ENCODE data around the gene SLC22A4. TPM values are rescaled to one million over a fixed set of nuclear protein-coding genes. Genes with fewer than 3 reads are reported as not detected.

The SLC22A4 gene
- polyA plus RNA-seq, 1 experiment: 19.3 TPM

DNA sequence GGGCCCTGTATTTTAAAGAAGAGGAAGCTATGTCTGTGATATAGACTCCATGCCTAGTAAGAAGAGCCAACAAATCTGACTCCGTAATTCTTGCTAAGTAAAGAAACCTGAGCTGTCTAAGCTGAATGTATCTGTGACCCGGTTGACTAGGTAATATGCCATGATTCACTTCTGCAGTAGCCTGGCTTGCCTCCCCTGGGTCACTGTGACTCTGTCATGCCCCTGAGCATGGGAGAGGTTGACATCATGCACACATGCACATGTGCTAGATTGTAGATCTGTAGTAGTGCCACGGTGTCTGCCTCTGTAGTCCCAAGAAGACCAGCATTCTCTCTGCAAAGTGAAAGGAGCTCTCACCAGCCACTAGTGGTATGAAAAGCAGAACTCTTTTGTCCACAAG, 84.4 kb downstream of the SLC22A4 start:
- DNase-seq (ENCODE audit: low read depth): no peak
- Histone ChIP-seq H3K27me3 (ENCODE audit: control insufficient read depth, insufficient read depth, low read length) (no peaks in the 10 kb centered on the region), H3K4me3 (ENCODE audit: low read depth, low read length) (no peak overlapping the region), H3K36me3 (ENCODE audit: control insufficient read depth, insufficient read depth, low read length) (0 out of 2 replicates have a peak, but pooled peaks cover 1% of the 10 kb centered on the region)
- ChIA-PET POLR2A (no interaction called here), CTCF (interaction anchor here (0.8 to 1.3 kb wide), 5 partner anchors 8 to 198 kb away, joined by 3 to 7 read pairs (median 3); no protein-coding TSS in a partner anchor)
- TF ChIP-seq, protein P1, sequence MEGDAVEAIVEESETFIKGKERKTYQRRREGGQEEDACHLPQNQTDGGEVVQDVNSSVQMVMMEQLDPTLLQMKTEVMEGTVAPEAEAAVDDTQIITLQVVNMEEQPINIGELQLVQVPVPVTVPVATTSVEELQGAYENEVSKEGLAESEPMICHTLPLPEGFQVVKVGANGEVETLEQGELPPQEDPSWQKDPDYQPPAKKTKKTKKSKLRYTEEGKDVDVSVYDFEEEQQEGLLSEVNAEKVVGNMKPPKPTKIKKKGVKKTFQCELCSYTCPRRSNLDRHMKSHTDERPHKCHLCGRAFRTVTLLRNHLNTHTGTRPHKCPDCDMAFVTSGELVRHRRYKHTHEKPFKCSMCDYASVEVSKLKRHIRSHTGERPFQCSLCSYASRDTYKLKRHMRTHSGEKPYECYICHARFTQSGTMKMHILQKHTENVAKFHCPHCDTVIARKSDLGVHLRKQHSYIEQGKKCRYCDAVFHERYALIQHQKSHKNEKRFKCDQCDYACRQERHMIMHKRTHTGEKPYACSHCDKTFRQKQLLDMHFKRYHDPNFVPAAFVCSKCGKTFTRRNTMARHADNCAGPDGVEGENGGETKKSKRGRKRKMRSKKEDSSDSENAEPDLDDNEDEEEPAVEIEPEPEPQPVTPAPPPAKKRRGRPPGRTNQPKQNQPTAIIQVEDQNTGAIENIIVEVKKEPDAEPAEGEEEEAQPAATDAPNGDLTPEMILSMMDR (IDR thresholded peaks at IDR 0.05; ENCODE audit: insufficient read depth, low read depth, low read length): no peak

DNA sequence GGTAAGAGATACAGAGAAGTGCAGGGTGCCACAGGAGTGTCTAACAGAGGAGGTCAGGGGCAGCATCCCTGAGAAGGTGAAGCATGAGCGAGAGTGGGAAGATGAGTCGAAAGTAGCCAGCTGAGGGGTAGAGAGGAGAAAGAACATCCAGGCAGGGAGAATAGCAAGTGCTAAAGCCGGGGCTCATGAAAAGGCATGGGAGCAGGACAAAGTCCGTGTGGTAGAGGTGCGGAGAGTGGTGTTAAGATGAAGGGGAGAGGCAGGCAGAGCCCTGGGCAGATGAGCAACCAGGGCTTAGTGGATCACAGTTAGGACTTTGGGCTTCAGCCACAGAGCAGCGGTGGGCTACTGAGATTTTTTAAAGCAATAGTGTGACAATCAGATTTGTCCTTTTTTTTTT, 85.9 kb downstream of the SLC22A4 start:
- H3K36me3 ChIP-seq (ENCODE audit: control insufficient read depth, insufficient read depth, low read length): peaks cover 8% of the 10 kb centered on the region
- H3K27me3 ChIP-seq (ENCODE audit: control insufficient read depth, insufficient read depth, low read length): no peaks in the 10 kb centered on the region
- DNase-seq (ENCODE audit: low read depth): no peak
- no peak overlapping the region for H3K4me3 ChIP-seq (ENCODE audit: low read depth, low read length)
- POLR2A ChIA-PET: no interaction called here
- TF ChIP-seq, protein P1 (IDR thresholded peaks at IDR 0.05; ENCODE audit: insufficient read depth, low read depth, low read length): no peak
- CTCF ChIA-PET: interaction anchor here (1.2 to 13.0 kb wide), 2 partner anchors 108 to 120 kb away, joined by 4 to 255 read pairs; no protein-coding TSS in a partner anchor

DNA sequence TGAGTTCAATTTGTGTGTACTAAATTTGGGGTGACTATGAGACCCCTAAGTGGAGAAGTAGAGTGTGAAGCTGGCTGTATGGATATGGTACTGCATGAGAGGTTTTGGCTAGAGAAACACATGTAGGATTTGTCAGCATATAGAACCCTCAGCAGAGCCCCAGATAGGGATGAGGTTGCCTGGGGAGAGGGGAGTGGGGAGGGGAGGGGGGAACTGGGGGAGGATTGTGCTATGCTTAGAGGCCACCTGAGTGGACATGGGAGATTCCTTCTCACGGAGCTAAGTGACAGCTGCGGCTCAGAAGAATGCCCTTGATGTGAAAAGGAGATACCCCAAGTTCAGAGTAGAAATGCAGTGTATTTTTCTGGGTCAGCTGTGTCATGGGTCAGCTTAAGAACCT, 86.5 kb downstream of the SLC22A4 start:
- Histone ChIP-seq H3K27me3 (ENCODE audit: control insufficient read depth, insufficient read depth, low read length) (no peaks in the 10 kb centered on the region), H3K36me3 (ENCODE audit: control insufficient read depth, insufficient read depth, low read length) (peaks cover 8% of the 10 kb centered on the region), H3K4me3 (ENCODE audit: low read depth, low read length) (no peak overlapping the region)
- POLR2A ChIA-PET: no interaction called here
- DNase-seq (ENCODE audit: low read depth): no peak
- TF ChIP-seq, protein P1 (IDR thresholded peaks at IDR 0.05; ENCODE audit: insufficient read depth, low read depth, low read length): no peak
- CTCF ChIA-PET: interaction anchor here (1.2 to 13.0 kb wide), 3 partner anchors 26 to 120 kb away, joined by 3 to 255 read pairs (median 4); no protein-coding TSS in a partner anchor

DNA sequence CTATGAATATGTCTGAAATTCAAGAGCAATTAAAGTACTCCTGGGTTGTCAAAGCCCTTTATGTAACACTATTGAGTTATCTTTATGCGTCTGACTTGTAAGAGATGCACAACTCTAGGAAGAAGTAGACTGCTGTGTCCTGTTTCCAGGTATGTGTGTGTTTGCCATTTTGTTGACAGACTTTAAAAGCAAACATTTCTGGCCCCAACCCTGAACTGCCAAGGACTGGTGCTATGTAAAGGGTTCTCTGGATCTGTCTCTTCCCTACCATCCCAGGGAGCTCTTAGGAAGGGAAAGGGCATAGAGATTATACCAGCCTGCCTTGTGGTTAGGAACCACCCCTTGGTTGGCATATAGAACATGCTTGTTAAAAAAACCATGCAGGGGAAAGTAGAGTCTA, 87.4 kb downstream of the SLC22A4 start:
- no peak overlapping the region for H3K4me3 ChIP-seq (ENCODE audit: low read depth, low read length)
- no peak for DNase-seq (ENCODE audit: low read depth)
- TF ChIP-seq, protein P1 (IDR thresholded peaks at IDR 0.05; ENCODE audit: insufficient read depth, low read depth, low read length): no peak
- POLR2A ChIA-PET: no interaction called here
- H3K27me3 ChIP-seq (ENCODE audit: control insufficient read depth, insufficient read depth, low read length): no peaks in the 10 kb centered on the region
- peaks cover 8% of the 10 kb centered on the region for H3K36me3 ChIP-seq (ENCODE audit: control insufficient read depth, insufficient read depth, low read length)
- CTCF ChIA-PET: interaction anchor here (1.3 to 13.0 kb wide), 3 partner anchors 25 to 439 kb away, joined by 3 to 255 read pairs (median 10); no protein-coding TSS in a partner anchor

DNA sequence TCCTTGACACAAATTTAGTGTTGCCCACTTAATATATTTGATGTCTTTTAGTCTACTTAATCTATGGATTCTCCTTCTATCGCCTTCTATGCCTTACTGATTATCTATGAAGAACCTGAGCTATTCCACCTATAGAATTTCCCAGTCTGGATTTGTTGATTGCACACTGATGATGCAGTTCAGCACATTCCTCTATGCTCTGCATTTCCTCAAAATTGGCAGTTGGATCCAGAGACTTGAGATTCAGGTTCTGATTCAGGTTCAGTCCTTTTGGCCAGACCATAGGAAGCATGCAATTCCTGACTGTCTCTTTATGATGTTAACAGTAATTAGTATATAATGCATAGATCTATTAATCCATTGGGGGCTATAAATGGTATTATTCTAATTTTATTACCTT, 89.1 kb downstream of the SLC22A4 start:
- CTCF ChIA-PET: interaction anchor here (0.8 to 13.0 kb wide), 4 partner anchors 117 to 437 kb away, joined by 3 to 255 read pairs (median 7); no protein-coding TSS in a partner anchor
- no peak for DNase-seq (ENCODE audit: low read depth)
- POLR2A ChIA-PET: no interaction called here

More for the DNA sequence above, 89.1 kb downstream of the SLC22A4 start:
- H3K27me3 ChIP-seq (ENCODE audit: control insufficient read depth, insufficient read depth, low read length): no peaks in the 10 kb centered on the region
- H3K36me3 ChIP-seq (ENCODE audit: control insufficient read depth, insufficient read depth, low read length): peaks cover 8% of the 10 kb centered on the region
- TF ChIP-seq, protein P1 (IDR thresholded peaks at IDR 0.05; ENCODE audit: insufficient read depth, low read depth, low read length): no peak
- no peak overlapping the region for H3K4me3 ChIP-seq (ENCODE audit: low read depth, low read length)
